DMS153 treated with DMSO at 0.1 percent for 48 hours (cell line): ENCODE results near the gene ARSG.
A peak's percentile ranks its signal among the peaks of the same experiment; 100 is the strongest.

Experiments used
- DNase-seq: peaks from one replicate; lab custom pipeline; 2025; ENCODE audit not compliant: unreplicated experiment; lab: John Stamatoyannopoulos, UW

The ARSG gene

GRCh38 chr17:68445671-68446070, 154.4 kb downstream of the ARSG start:
- no peak for DNase-seq

DNA sequence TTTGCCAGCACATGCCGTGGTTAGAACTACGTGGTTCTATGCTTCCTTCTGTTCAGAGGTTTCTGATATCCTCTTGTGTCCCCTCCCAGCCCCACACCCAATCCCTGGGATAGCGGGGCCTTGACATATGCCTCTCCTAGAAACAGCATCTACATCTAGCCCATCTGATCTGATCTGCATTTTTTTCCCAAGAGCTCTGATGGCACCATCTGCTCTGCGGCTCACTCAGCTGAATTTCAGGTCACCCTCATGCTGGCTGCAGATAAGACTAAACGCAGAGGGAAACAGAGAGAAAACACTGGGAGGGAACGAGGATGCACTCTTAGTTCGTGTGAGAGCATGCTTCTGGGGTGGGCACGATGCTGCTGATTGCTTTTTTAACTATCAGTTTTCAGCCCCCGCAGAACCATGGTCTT, 155.3 kb downstream of the ARSG start:
- no peak for DNase-seq

DNA sequence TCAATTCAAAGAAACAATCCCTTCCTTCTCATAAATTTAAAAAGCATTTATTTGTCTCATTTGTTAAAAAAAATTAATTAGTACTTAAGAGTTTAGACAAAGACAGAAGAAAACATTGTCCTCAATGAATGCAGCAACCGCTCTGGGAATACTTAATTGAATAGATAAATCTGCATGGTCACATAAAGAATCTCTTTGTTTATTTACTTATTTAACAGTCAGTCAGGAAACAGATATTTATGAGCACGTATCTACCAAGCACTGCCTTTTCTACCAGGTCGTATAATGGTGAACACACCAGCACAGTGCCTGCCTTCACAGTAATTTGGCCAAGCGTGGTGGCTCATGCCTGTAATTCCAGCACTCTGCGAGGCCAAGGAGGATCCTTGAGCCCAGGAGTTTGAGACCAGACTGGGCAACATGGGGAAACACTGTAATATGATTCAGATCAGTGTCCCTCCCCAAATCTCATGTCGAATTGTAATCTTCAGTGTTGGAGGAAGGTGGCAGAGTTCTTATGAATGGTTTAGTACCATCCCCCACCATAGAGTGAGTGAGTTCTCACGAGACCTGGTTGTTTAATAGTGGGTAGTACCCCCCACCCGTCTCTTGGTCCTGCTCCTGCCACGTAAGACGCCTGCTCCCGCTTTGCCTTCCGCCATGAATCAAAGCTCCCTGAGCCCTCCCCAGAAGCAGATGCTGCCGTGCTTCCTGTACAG, 157.9 kb downstream of the ARSG start:
- no peak for DNase-seq

DNA sequence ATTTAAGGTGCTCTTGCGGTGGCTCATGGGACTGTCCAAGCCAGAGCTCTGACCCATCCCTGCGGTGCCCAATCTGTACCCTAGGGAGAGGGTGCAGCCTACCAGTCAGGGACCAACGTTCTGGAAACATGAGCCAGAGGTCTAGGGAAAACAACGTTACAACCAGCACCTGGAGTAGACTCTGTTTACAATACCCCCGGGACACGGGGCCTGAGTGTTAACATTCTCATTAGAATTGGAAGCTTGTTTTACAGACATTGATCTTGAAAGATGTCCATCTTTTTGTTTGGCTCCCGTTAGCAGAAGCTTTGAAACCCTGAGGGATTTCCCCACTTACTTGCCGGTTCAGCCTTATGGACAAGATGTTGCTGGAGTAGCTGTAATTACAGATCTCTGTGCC, 159.1 kb downstream of the ARSG start:
- DNase-seq: no peak

- DNase-seq: no peak
These were observed 159.5 kb downstream of the ARSG start for GRCh38 chr17:68450801-68451200.

DNA sequence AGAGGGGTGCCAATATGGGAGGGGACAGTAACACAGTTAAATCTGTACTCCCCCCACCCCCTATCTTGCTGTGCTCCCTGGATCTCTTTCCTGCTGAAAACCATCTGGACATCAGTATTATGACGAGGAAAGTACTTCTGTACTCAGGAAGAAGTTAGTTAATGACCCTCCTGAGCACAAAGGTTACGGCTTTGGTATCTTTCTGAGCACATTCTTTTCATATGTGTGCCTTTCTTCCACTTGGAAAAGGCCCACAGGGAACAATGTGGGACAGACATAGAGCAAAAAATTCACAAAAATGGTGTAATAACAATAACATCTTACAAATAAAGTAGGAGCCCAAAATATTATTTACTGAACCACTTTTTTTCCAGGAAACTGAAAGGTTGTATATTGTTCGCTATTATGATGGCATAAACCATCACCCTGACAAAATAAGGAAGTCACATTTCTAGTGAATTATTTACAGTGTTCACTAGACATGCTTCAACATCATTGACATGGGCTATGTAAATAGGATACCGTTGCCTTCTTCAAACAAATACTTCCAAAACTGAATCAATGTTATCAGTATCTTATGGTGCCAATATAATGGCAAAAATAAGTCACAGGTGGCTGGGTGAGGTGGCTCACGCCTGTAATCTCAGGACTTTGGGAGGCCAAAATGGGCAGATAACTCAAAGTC, 160.5 kb downstream of the ARSG start:
- DNase-seq: no peak

- no peak for DNase-seq
These were observed 161.5 kb downstream of the ARSG start for GRCh38 chr17:68452724-68453290.

- DNase-seq: no peak
These were observed 162.8 kb downstream of the ARSG start for GRCh38 chr17:68453991-68454665.

GRCh38 chr17:68455901-68456338, 164.6 kb downstream of the ARSG start:
- no peak for DNase-seq

DNA sequence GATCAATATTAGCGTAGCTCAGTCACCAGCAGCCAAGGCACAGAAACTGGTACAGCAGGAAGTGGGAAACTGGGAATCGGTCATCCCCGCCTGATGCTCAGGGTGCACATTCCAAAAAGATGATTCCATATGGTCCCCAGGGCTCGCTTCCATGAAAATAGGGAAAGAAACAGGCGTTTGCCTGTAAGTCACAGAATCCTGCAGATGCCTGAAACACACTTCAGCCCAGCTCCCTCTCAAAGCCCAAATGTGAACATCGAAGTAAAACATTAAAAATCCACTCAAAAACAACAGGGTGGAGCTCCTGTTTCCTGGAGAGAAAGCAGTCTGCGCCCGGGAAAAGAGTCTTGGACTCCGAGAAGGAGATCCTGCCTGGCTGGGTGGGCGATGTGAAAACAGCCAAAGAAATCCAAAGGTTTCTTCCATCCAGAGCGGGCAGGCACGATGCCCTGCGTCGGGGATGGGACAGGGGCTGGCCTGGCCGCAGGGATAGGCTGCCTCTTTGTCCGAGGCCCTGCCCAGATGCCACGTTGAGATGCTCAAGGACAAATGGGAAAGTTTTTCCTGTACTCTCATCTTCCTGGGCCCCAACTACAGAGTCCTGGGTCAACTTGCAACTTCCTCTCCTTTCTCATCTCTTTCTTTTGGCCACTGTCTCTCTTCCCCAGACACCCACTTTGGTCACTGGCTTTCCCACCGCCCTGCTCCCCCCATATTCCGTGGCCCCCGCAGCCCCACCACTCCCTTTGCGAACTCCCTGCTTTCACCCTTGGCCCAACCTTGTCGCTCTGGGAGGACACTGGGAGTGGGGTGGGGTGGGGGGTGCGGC, 165.3 kb downstream of the ARSG start:
- DNase-seq: peak; percentile 41

GRCh38 chr17:68457168-68457538, 165.9 kb downstream of the ARSG start, which contains the start of gene WIPI1:
Gene WIPI1, minus strand, starts transcription at chr17:68457496. Its CDS starts 75 bp downstream, at chr17:68457421.
- no peak for DNase-seq

DNA sequence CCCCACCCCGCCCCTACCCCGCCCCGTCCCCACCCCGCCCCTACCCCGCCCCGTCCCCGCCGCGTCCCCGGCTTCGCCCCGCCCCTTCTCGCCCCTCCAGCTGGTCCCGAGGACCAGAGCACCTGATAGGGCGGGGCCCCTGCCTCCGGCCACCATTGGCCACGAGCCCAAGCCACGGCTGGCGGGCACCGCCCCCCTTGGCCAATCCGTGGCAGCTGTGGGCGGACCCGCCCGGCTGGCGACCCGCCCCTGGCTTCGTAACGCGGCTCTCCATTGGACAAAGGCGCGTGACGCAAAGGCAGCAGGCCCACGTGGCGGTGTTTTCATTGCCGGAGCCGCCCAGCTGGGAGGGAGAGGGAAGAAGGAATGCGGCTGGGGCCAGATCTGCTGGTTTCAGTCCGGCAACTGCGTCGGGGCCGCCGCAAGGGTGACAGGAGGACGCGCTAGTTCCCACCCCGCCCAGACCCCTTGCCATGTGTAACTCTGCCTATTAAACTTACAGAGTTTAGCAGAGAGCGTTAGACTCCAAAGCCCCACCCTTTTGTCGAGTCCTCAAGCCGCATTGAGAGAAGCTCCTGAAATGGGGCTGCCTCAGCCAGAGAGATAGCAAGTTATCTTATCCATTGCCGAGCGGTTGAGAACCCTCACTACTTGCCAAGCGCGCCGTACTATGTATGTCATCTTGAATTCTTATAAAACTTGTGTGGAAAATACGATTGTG, 166.4 kb downstream of the ARSG start:
- DNase-seq: peak; percentile 88

DNA sequence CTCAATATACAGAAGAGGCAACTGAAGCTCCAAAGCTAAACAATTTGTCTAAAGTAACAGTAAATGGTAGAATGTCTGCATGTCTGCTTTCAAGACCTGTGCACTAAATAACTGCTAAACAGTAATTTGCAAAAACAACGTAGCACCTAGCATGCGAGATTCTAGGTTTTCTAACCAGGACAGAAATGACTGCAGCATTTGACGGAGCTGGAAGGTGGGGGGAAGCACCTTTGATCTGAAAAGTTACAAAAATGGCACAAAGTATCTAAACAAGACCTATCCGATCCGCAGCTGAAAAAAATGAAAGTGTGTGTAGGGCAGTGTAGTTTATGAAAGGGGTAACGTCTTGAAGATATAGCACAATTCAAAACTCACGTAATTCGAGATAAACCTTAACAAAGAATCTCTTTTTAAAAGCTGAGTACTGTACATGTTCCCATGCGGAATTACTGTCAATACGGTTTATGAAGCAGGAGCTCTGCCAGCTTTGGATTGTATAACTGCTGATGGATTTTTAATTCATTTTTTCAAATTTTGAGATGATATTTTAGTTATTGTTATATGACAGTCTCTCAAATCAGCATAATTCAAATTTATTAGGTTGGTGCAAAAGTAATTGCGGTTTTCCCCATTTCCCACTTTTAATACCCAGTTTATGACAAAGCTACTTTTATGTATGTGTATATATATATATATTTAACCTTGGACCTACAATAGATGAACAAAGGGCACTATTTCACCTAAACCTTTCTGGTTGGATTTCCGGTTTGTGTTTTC, 167.2 kb downstream of the ARSG start:
- no peak for DNase-seq

- no peak for DNase-seq
These were observed 167.8 kb downstream of the ARSG start for GRCh38 chr17:68459037-68459639.

DNA sequence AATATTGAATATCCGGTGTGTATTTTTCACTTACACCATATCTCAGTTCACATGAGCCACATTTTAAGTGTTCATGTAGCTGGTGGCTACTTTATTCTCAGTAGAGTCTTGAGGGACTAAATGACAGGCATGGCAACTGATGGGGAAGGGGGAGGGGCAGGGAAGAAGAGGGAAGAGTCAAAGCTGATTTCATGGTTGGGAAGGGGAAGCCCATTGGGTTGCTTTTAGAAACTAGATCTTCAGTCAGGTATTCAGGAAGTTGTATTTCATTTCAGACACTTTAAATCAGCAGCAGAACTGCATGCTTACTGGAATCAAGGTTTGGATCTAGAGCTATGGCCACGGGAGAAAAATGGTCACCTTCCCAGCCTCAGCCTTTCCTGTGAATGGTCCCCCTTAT, 168.9 kb downstream of the ARSG start:
- DNase-seq: no peak

DNA sequence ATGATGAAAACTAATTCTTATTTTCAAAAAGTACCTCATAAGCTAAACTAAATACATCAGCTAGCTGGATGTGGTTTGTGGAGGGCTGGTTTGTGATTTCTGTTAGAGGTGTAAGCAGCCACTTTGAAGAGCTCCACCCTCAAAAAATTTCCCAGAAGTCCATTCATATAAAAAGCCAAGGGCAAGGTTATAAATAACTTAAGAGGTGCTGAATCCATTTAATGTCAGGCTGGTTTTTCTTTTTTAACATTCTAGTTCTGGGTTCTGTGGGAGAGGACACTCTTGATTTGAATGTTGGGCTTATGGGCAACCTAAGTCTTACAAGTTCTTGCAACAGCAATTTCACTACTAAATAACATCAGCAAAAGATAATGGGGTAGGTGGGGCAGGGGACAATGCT, 169.4 kb downstream of the ARSG start:
- DNase-seq: no peak

GRCh38 chr17:68461122-68461539, 169.8 kb downstream of the ARSG start:
- no peak for DNase-seq

GRCh38 chr17:68461589-68461988, 170.3 kb downstream of the ARSG start:
- DNase-seq: no peak
